ENCODE data around the gene B4GAT1.

Gene B4GAT1

GRCh38 chr11:66343176-66343575, 4.3 kb downstream of the B4GAT1 start:
- TF ChIP-seq CTCF (IDR thresholded peaks at IDR 0.05): no peak
- no peaks in the 10 kb centered on the region for H3K36me3 ChIP-seq (ENCODE audit: control insufficient read depth, insufficient read depth, low read length)
- no peaks in the 10 kb centered on the region for H3K27me3 ChIP-seq (ENCODE audit: control insufficient read depth, insufficient read depth, low read length)
- H3K9me3 ChIP-seq (ENCODE audit: control insufficient read depth, low read length): no peaks in the 10 kb centered on the region
- no peak overlapping the region for H3K4me2 ChIP-seq (ENCODE audit: low read length)
- H3K27ac ChIP-seq: no peak overlapping the region
- peaks cover 6% of the 10 kb centered on the region for H3K4me1 ChIP-seq
- H3K79me2 ChIP-seq: peaks cover 9% of the 10 kb centered on the region
- H2AFZ ChIP-seq: no peak overlapping the region
- no peak overlapping the region for H3K4me3 ChIP-seq (ENCODE audit: low read depth, low read length)
- no peak overlapping the region for H3K9ac ChIP-seq

DNA sequence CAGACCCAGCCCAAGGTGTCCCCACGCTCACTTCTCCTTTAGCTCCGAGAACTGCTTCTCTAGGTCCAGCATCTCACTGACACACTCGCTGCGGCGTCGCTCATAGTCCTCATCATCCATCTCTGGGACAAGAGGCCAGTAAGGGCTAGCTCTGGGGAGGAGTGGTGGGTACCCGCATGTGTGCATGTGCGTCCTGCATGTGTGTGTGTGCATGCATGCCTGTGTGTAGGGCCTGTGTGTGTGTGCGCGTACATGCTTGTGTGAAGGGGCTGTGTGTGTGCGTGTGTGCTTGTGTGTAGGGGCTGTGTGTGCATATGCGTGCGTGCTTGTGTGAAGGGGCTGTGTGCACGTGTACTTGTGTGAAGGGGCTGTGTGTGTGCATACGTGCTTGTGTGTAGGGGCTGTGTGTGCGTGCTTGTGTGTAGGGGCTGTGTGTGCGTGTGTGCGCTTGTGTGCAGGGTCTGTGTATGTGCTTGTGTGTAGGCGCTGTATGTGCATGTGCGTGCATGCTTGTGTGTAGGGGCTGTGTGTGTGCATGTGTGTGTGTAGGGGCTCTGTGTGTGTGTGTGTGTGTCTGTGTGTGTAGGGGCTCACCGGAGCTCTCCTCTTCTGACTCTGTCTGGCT, 5.8 kb downstream of the B4GAT1 start:
- no peak overlapping the region for H3K4me3 ChIP-seq (ENCODE audit: low read depth, low read length)
- H3K27me3 ChIP-seq (ENCODE audit: control insufficient read depth, insufficient read depth, low read length): no peaks in the 10 kb centered on the region
- H3K4me2 ChIP-seq (ENCODE audit: low read length): no peak overlapping the region
- no peaks in the 10 kb centered on the region for H3K36me3 ChIP-seq (ENCODE audit: control insufficient read depth, insufficient read depth, low read length)
- H3K79me2 ChIP-seq: peaks cover 9% of the 10 kb centered on the region
- H3K4me1 ChIP-seq: peaks cover 6% of the 10 kb centered on the region
- H2AFZ ChIP-seq: no peak overlapping the region
- no peak overlapping the region for H3K27ac ChIP-seq
- H3K9ac ChIP-seq: no peak overlapping the region
- no peak for TF ChIP-seq CTCF (IDR thresholded peaks at IDR 0.05)
- no peaks in the 10 kb centered on the region for H3K9me3 ChIP-seq (ENCODE audit: control insufficient read depth, low read length)

DNA sequence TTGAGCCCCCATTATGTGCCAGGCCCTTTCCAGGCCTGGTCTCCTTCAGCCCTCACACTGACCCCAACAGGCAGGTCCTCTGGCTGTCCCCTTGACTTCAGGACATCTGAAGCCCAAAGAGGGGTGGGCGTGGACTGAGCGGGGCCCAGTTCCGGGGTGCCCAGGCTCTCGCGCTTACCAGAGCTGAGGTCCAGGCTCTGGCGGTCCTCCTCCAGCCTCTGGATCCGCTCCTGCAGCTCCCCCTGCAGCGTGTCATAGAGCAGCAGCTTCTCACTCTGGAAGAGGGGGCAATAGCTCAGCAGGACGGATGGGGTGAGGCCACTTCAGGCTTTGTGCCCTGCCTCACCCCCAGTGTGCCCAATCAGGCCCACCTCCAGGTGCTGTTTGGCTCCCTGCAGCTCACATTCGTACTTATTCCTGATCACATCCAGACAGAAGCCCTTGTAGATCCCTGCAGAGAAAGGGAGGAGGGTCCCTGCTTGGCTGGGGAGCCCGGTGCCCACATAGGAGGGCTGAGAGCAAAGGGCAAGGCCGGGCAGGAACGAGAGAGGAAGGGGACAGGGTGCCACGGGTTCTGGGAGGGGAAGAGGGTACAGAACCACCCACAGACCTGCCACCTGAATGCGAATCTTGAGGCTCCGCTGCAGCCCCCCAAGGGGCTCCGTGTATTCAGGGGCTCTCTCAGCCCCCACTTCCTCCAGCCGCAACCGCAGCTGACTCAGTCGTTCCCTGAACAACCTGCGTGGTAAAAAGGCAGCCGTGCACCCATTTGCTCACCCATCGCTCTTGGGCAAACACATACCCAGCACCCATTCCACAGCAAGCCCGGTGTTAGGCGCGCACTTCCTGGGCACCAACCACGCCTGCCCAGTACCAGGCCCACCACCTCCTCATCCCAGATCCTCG, 6.6 kb downstream of the B4GAT1 start:
- no peaks in the 10 kb centered on the region for H3K27me3 ChIP-seq (ENCODE audit: control insufficient read depth, insufficient read depth, low read length)
- no peak overlapping the region for H3K27ac ChIP-seq
- H3K4me1 ChIP-seq: peaks cover 2% of the 10 kb centered on the region
- H2AFZ ChIP-seq: no peak overlapping the region
- no peaks in the 10 kb centered on the region for H3K36me3 ChIP-seq (ENCODE audit: control insufficient read depth, insufficient read depth, low read length)
- H3K4me2 ChIP-seq (ENCODE audit: low read length): no peak overlapping the region
- H3K9me3 ChIP-seq (ENCODE audit: control insufficient read depth, low read length): no peaks in the 10 kb centered on the region
- H3K9ac ChIP-seq: no peak overlapping the region
- H3K79me2 ChIP-seq: peaks cover 7% of the 10 kb centered on the region
- TF ChIP-seq CTCF (IDR thresholded peaks at IDR 0.05): no peak
- H3K4me3 ChIP-seq (ENCODE audit: low read depth, low read length): no peak overlapping the region

DNA sequence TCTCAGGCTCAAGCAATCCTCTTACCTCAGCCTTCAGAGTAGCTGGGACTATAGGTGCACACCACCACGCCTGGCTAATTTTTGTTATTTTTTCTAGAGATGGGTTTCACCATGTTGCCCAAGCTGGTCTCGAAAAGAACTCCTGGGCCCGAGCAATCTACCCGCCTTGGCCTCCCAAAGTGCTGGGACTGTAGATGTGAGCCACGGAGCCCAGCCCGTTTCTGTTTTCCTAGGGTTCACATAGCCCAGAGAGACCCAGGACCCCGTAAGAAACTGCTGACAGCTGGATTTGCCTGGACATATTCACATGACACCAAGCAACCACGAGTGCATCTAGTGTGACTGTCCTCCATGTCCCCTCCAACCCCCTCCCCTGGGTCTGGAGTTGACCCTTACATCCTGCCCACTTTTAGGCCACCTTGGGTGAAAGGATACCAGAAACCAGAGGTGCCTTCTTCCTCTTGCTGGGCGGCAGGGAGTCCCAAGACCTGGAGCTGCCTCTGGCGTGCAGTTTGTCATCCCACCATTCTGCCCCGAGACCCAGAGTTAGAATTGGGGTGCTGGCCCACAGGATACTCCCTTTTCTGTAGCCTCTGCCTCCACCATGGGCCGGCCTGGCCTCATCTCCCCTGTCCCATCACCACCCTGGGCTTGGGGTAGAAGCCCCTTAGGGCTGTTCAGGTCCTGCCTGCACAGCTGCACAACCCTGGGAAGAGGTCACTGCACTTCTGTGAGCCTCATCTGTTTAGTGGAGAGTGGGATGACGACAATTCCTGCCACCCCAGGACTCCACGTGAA, 7.5 kb downstream of the B4GAT1 start:
- H2AFZ ChIP-seq: no peak overlapping the region
- no peak overlapping the region for H3K4me2 ChIP-seq (ENCODE audit: low read length)
- H3K79me2 ChIP-seq: peaks cover 6% of the 10 kb centered on the region
- H3K9me3 ChIP-seq (ENCODE audit: control insufficient read depth, low read length): no peaks in the 10 kb centered on the region
- TF ChIP-seq CTCF (IDR thresholded peaks at IDR 0.05): no peak
- H3K4me3 ChIP-seq (ENCODE audit: low read depth, low read length): no peak overlapping the region
- no peaks in the 10 kb centered on the region for H3K27me3 ChIP-seq (ENCODE audit: control insufficient read depth, insufficient read depth, low read length)
- no peak overlapping the region for H3K27ac ChIP-seq
- H3K36me3 ChIP-seq (ENCODE audit: control insufficient read depth, insufficient read depth, low read length): no peaks in the 10 kb centered on the region
- no peak overlapping the region for H3K9ac ChIP-seq
- H3K4me1 ChIP-seq: peaks cover 2% of the 10 kb centered on the region

All from parathyroid adenoma (tissue), 2 donors.